Cardiac muscle cell (in vitro differentiated cells and primary cell): Measurements from ENCODE around the gene ELFN2. TPM values are rescaled to one million over a fixed set of nuclear protein-coding genes. Genes with fewer than 3 reads are reported as not detected.

Experiments used
- DNase-seq, 2 donors: peaks; one replicate each; pipeline versions ENCODE4 v3.0.0 to v3.0.0-alpha.2; 2010 to 2017; ENCODE audit warnings: low read depth in 1 of 2, low spot score in 1 of 2
- H3K27ac ChIP-seq: fragments of 200-600 bp; sonication (generic); 2 replicates; pipeline ENCODE4 v1.5.1; 2016
- H3K27me3 ChIP-seq: fragments of 200-600 bp; sonication (generic); 2 replicates; pipeline ENCODE4 v1.6.0; 2016; ENCODE audit warnings: control low read depth
- H3K36me3 ChIP-seq: fragments of 200-600 bp; sonication (generic); 2 replicates; pipeline ENCODE4 v1.5.1; 2016; ENCODE audit warnings: control low read depth
- H3K4me1 ChIP-seq: fragments of 200-600 bp; sonication (generic); 2 replicates; pipeline ENCODE4 v1.8.1; 2017; ENCODE audit warnings: low read depth, mild to moderate bottlenecking, mixed run types
- H3K4me3 ChIP-seq: fragments of 200-600 bp; sonication (generic); 2 replicates; pipeline ENCODE4 v1.5.1; 2016; ENCODE audit warnings: mild to moderate bottlenecking
- H3K9me3 ChIP-seq: fragments of 200-600 bp; sonication (generic); 2 replicates; pipeline ENCODE4 v1.5.1; 2017; ENCODE audit warnings: low read depth, mild to moderate bottlenecking, control low read depth
- polyA plus RNA-seq: library from polyadenylated mRNA; unstranded; fragments of >200 nt; fragmentation: Nextera tagmentation; extraction: Ambion mirVana; gene quantifications from 2 replicates; pipeline ENCODE4 v1.2.1, GENCODE V29; 2016
- total RNA-seq: library from RNA; depleted of rRNA; stranded (reverse); fragments of >200 nt; gene quantifications from 2 replicates; pipeline ENCODE4 v1.2.3, GENCODE V29; 2016
- TF ChIP-seq, protein P1 (sequence below): IDR thresholded peaks from 2 replicates; pipeline ENCODE4 v1.5.1; 2012; ENCODE audit warnings: low read depth, mild to moderate bottlenecking, low read length

Gene ELFN2
- total and polyA plus RNA-seq, 2 experiments from 2014 or later: 0.09 TPM; not detected in 1

DNA sequence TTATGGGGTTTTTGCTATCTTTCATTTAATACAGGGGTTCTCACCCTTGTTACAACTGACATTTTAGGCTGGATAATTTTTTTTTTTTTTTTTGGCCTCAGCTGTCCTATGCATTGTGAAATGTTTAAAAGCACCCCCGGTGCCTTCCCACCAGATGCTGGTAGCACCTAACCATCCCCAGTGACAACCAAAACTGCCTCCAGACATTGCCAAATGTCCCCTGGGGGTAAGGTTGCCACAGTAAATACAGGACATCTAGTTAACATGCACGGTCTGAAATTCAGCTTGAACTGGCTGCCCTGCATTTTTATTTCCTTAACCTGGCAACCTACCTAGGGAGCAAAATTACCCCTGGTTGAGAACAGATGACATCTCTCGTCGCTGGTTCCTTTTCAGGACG lies 72.6 kb downstream of the ELFN2 start:
- Histone ChIP-seq H3K9me3 (no peaks in the 10 kb centered on the region), H3K27ac (no peak overlapping the region)

DNA sequence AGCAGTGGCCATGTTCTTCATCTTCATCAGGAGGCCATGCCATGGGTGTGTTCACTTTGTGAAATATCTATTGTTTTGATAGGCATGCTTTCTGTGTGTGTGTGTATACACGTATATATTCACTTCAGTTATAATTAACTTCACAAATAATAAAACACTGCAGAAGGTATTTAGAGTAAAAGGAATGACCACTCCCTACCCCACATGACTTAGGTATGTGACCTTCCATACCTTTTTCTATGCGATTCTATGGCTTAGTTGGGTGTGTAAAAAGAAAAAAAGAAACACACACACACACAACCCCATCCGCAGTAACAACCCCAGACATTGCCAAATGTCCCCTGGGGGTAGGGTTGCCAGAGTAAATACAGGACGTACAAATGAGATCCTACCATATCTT lies 73.0 kb downstream of the ELFN2 start:
- no peaks in the 10 kb centered on the region for H3K36me3 ChIP-seq
- TF ChIP-seq, protein P1, sequence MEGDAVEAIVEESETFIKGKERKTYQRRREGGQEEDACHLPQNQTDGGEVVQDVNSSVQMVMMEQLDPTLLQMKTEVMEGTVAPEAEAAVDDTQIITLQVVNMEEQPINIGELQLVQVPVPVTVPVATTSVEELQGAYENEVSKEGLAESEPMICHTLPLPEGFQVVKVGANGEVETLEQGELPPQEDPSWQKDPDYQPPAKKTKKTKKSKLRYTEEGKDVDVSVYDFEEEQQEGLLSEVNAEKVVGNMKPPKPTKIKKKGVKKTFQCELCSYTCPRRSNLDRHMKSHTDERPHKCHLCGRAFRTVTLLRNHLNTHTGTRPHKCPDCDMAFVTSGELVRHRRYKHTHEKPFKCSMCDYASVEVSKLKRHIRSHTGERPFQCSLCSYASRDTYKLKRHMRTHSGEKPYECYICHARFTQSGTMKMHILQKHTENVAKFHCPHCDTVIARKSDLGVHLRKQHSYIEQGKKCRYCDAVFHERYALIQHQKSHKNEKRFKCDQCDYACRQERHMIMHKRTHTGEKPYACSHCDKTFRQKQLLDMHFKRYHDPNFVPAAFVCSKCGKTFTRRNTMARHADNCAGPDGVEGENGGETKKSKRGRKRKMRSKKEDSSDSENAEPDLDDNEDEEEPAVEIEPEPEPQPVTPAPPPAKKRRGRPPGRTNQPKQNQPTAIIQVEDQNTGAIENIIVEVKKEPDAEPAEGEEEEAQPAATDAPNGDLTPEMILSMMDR: no peak
- no peaks in the 10 kb centered on the region for H3K9me3 ChIP-seq
- H3K4me1 ChIP-seq: no peaks in the 10 kb centered on the region
- no peak overlapping the region for H3K27ac ChIP-seq
- no peak overlapping the region for H3K4me3 ChIP-seq
- DNase-seq: no peak
- peaks cover 6% of the 10 kb centered on the region for H3K27me3 ChIP-seq

More for the DNA sequence above, 72.6 kb downstream of the ELFN2 start:
- DNase-seq: no peak
- H3K27me3 ChIP-seq: peaks cover 6% of the 10 kb centered on the region
- H3K4me1 ChIP-seq: no peaks in the 10 kb centered on the region
- H3K4me3 ChIP-seq: no peak overlapping the region
- no peaks in the 10 kb centered on the region for H3K36me3 ChIP-seq
- TF ChIP-seq, protein P1: no peak

DNA sequence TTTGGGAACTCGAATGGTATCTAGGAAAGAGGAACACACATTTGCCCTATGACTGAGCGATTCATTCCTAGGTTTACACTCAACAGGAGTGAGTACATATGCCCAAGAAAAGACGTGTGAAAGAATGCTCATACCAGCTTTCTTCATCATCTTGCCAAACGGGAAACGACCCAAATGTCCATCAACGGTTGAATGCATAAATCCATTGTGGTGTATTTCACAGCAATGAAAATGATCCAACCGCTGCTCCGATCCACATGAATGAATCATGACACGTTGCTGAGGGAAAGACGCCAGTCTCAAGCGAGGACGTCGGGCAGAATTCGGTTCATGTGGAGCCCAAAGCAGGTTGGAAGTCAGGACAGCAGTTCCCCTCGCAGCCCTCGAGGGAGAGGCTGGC lies 73.4 kb downstream of the ELFN2 start:
- DNase-seq: no peak

DNA sequence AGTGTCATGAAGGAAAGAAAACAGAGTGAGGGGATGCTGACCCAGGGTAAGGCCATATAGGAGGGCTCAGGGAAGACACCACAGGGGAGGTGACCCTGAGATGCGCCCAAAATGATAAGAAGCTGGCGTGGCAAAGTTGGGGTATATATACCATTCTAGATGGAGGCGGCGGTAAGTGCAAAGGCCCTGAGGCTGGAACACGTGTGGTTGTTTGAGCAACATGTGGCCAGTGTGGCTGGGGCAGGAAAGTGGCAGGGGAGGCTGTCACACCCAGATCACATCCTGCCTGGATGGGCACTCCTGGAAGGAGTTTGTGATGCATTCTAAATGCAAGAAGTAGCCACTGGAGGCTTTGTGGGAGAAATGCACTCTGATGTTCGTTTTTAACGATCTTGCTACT lies 74.8 kb downstream of the ELFN2 start:
- H3K27ac ChIP-seq: no peak overlapping the region

More for the DNA sequence above, 73.4 kb downstream of the ELFN2 start:
- Histone ChIP-seq H3K9me3 (no peaks in the 10 kb centered on the region), H3K27ac (no peak overlapping the region), H3K36me3 (no peaks in the 10 kb centered on the region), H3K27me3 (peaks cover 6% of the 10 kb centered on the region), H3K4me3 (no peak overlapping the region), H3K4me1 (no peaks in the 10 kb centered on the region)
- TF ChIP-seq, protein P1: no peak

DNA sequence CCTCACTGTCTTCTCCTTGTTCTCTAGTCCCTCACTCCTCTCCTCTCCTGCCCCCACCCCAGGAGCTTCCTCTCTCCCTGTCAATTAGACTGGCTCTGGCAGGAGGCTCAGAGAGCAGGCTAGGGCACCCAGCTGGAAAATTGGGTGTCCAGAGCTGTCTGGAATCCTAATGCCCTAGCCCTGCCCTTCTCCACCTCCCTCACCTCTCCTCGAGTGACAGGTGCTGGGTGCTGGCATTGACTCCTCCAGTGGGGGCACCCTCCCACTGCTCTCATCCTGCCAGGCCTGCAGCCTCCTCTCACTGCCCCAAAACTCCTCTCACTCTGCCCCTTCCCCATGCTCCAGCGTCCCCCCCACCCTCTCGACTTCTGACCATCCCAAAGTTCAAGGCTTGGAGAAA lies 76.0 kb downstream of the ELFN2 start:
- Histone ChIP-seq H3K4me3 (no peak overlapping the region), H3K36me3 (no peaks in the 10 kb centered on the region), H3K27ac (no peak overlapping the region), H3K4me1 (no peaks in the 10 kb centered on the region), H3K9me3 (no peaks in the 10 kb centered on the region), H3K27me3 (peaks cover 6% of the 10 kb centered on the region)
- TF ChIP-seq, protein P1: no peak
- no peak for DNase-seq

More for the DNA sequence above, 74.8 kb downstream of the ELFN2 start:
- Histone ChIP-seq H3K9me3 (no peaks in the 10 kb centered on the region), H3K4me3 (no peak overlapping the region), H3K27me3 (peaks cover 6% of the 10 kb centered on the region), H3K4me1 (no peaks in the 10 kb centered on the region), H3K36me3 (no peaks in the 10 kb centered on the region)
- TF ChIP-seq, protein P1: no peak
- DNase-seq: no peak
